SU-DHL-6 (cell line): ENCODE measurements around the gene PTPN1.

ENCODE experiments used
- H2AFZ ChIP-seq: fragments of 200-600 bp; sonication (generic); 2 replicates; pipeline ENCODE4 v1.6.1; 2014; ENCODE audit warnings: low read depth, mild to moderate bottlenecking, moderate library complexity, mixed read lengths, antibody characterized with exemption, low read length; ENCODE audit not compliant: severe bottlenecking
- H3F3A ChIP-seq: fragments of 200-600 bp; shearing (Covaris generic); 2 replicates; pipeline ENCODE4 v1.6.0; 2016; ENCODE audit warnings: antibody characterized with exemption, mild to moderate bottlenecking; ENCODE audit not compliant: insufficient read depth
- H3K27ac ChIP-seq: fragments of 200-600 bp; sonication (generic); 2 replicates; pipeline ENCODE4 v1.5.1; 2016; ENCODE audit warnings: low read depth, mild to moderate bottlenecking, low read length, moderate library complexity, mixed read lengths
- H3K27me3 ChIP-seq: fragments of 200-600 bp; sonication (generic), shearing (Covaris generic); 2 replicates; pipeline ENCODE4 v1.6.0; 2014; ENCODE audit warnings: mild to moderate bottlenecking, low read length
- H3K36me3 ChIP-seq: fragments of 200-600 bp; sonication (generic); 2 replicates; pipeline ENCODE4 v1.6.1; 2014; ENCODE audit warnings: mild to moderate bottlenecking, low read length, mixed read lengths
- H3K4me2 ChIP-seq: fragments of 300-600, 200-600 bp; shearing (Covaris generic), sonication (generic); 2 replicates; pipeline ENCODE4 v1.6.0; 2014; ENCODE audit warnings: low read length, low read depth, mild to moderate bottlenecking; ENCODE audit not compliant: poor library complexity, severe bottlenecking
- H3K4me3 ChIP-seq: fragments of 200-600 bp; sonication (generic); 2 replicates; pipeline ENCODE4 v1.5.1; 2014; ENCODE audit warnings: antibody characterized with exemption, low read length, mild to moderate bottlenecking, mixed read lengths; ENCODE audit not compliant: insufficient read depth, poor library complexity, severe bottlenecking
- H3K79me2 ChIP-seq: fragments of 200-600 bp; sonication (generic); 2 replicates; pipeline ENCODE4 v1.6.1; 2014; ENCODE audit warnings: mild to moderate bottlenecking, low read length, moderate library complexity; ENCODE audit not compliant: insufficient read depth
- H3K9ac ChIP-seq: fragments of 200-600 bp; sonication (generic); 2 replicates; pipeline ENCODE4 v1.7.0; 2014; ENCODE audit warnings: mild to moderate bottlenecking, low read length
- H3K9me2 ChIP-seq: fragments of 200-600 bp; sonication (generic); replicated peaks from 2 replicates; pipeline ENCODE4 v1.6.1; 2014; ENCODE audit warnings: low read length; ENCODE audit not compliant: insufficient read depth
- H3K9me3 ChIP-seq: fragments of 200-600 bp; sonication (generic); 2 replicates; pipeline ENCODE4 v1.6.1; 2014; ENCODE audit warnings: low read length, mixed read lengths; ENCODE audit not compliant: insufficient read depth
- H4K20me1 ChIP-seq: fragments of 200-600 bp; sonication (generic); 2 replicates; pipeline ENCODE4 v1.6.1; 2014; ENCODE audit warnings: low read depth, mild to moderate bottlenecking, antibody characterized with exemption, low read length, moderate library complexity, mixed read lengths
- EZH2phosphoT487 ChIP-seq: fragments of 200-600 bp; sonication (generic), shearing (Covaris generic); conservative IDR thresholded peaks from 2 replicates; pipeline ENCODE4 v1.6.1; 2018; ENCODE audit warnings: mild to moderate bottlenecking, antibody characterized with exemption, low read length, moderate library complexity, mixed read lengths
- TF ChIP-seq, protein P1 (sequence below): fragments of 200-600 bp; sonication (generic); IDR thresholded peaks from one replicate; pipeline ENCODE4 v1.5.1; 2017; ENCODE audit warnings: antibody characterized with exemption, mild to moderate bottlenecking, low read length, moderate library complexity; ENCODE audit not compliant: insufficient read depth, poor library complexity, severe bottlenecking

PTPN1 gene

DNA sequence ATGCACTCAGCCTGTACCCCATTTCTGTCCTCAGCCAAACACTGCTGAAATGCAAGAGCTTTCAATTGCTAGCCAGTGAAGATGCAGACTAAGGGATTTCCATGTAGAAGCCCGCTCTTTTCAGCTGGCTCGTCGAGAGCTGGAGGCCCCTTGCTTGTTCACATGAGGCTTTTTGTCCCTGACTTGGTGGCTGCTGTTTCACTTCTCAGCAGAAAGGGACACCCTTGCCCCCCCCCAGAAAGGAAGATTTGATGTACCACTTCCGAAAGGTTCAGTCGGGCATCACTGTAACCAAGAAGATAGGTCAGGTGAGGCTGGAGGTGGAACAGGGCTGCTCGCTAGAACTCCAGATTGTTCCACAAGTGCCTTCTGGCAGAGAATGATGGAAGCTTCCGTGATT is 23.3 kb downstream of the PTPN1 start:
- Histone ChIP-seq H3K9me3 (no peaks in the 10 kb centered on the region), H3K36me3 (no peaks in the 10 kb centered on the region)

DNA sequence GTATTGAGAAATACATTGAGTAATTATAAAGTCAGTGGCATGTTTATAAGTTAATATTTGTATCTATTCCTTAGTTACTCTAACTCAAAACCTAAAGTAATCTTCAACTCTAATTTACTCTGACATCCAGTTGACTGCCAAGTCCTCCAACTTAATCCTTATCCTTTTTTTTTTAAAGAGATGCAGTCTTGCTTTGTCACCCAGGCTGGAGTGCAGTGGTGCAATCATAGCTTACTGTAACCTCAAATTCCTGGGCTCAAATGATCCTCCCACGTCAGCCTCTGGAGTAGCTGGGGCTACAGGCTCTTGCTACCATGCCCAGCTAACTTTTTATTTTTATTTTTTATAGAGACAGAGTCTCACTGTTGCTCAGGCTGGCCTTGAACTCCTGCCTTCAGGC is 24.4 kb downstream of the PTPN1 start:
- Histone ChIP-seq H3K36me3 (no peaks in the 10 kb centered on the region), H3K4me3 (no peak overlapping the region), H4K20me1 (no peaks in the 10 kb centered on the region), H3K79me2 (peaks cover 6% of the 10 kb centered on the region; the same call in 1 of the 2 replicates), H3F3A (no peaks in the 10 kb centered on the region), H3K9me3 (no peaks in the 10 kb centered on the region), H2AFZ (no peak overlapping the region), H3K27me3 (no peaks in the 10 kb centered on the region), H3K9me2 (no peaks in the 10 kb centered on the region), H3K4me2 (no peak overlapping the region), H3K9ac (no peak overlapping the region), H3K27ac (no peak overlapping the region)
- TF ChIP-seq EZH2phosphoT487 = no peak
- TF ChIP-seq, protein P1, sequence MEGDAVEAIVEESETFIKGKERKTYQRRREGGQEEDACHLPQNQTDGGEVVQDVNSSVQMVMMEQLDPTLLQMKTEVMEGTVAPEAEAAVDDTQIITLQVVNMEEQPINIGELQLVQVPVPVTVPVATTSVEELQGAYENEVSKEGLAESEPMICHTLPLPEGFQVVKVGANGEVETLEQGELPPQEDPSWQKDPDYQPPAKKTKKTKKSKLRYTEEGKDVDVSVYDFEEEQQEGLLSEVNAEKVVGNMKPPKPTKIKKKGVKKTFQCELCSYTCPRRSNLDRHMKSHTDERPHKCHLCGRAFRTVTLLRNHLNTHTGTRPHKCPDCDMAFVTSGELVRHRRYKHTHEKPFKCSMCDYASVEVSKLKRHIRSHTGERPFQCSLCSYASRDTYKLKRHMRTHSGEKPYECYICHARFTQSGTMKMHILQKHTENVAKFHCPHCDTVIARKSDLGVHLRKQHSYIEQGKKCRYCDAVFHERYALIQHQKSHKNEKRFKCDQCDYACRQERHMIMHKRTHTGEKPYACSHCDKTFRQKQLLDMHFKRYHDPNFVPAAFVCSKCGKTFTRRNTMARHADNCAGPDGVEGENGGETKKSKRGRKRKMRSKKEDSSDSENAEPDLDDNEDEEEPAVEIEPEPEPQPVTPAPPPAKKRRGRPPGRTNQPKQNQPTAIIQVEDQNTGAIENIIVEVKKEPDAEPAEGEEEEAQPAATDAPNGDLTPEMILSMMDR = no peak

More for the DNA sequence above, 23.3 kb downstream of the PTPN1 start:
- H3F3A ChIP-seq = no peaks in the 10 kb centered on the region
- H3K27me3 ChIP-seq = no peaks in the 10 kb centered on the region
- H3K27ac ChIP-seq = no peak overlapping the region
- no peak overlapping the region for H2AFZ ChIP-seq
- TF ChIP-seq EZH2phosphoT487 = no peak
- TF ChIP-seq, protein P1 = no peak
- H4K20me1 ChIP-seq = peaks cover 5% of the 10 kb centered on the region; the same call in 1 of the 2 replicates
- H3K79me2 ChIP-seq = peaks cover 14% of the 10 kb centered on the region; the same call in 1 of the 2 replicates
- no peaks in the 10 kb centered on the region for H3K9me2 ChIP-seq
- H3K9ac ChIP-seq = no peak overlapping the region
- H3K4me2 ChIP-seq = no peak overlapping the region
- H3K4me3 ChIP-seq = no peak overlapping the region

DNA sequence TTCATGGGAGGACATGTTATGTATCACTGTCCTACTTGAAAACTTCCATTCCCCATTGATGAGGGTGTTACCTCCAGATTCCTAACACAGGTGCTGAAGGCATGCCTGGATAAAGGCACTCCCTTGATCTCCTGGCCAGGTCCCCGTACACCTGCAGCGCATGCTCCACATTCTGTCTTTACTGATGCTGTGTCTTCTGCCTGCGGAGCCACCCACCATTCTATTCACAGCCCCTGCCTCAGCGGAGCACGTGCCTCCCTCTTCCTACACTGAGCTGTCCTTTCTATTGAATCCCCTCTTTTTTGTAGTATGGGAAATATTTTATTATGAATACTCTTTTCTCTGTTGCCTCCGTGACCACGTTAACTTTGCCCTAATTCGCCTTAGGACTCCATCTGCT is 25.0 kb downstream of the PTPN1 start:
- H3K79me2 ChIP-seq = peaks cover 6% of the 10 kb centered on the region; the same call in 1 of the 2 replicates
- no peak for TF ChIP-seq EZH2phosphoT487
- TF ChIP-seq, protein P1 = no peak
- H3K27ac ChIP-seq = no peak overlapping the region
- H3K27me3 ChIP-seq = no peaks in the 10 kb centered on the region
- no peaks in the 10 kb centered on the region for H3K36me3 ChIP-seq
- no peaks in the 10 kb centered on the region for H3K9me3 ChIP-seq
- H3K4me3 ChIP-seq = no peak overlapping the region
- H3K9me2 ChIP-seq = no peaks in the 10 kb centered on the region
- no peaks in the 10 kb centered on the region for H4K20me1 ChIP-seq
- no peaks in the 10 kb centered on the region for H3F3A ChIP-seq
- H3K9ac ChIP-seq = no peak overlapping the region
- H2AFZ ChIP-seq = no peak overlapping the region
- H3K4me2 ChIP-seq = no peak overlapping the region

DNA sequence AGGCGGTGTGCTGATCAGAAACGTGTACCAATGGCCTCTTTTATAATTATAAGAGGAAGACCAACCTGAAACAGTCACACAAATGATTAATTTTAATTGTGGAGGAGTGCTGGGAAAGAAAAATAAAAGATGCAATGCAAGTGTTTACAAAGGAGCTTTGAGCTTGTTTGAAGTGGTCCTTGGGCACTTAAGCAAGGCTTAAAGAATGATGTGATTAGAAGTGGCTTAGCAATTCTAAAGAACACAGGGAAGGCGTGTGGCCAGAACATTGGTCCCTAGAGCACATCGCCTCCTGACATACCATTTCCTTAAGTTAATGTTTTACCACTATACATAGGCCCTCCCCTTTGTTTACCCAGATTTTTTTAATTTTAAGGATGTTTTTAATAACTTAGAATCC is 26.1 kb downstream of the PTPN1 start:
- TF ChIP-seq, protein P1 = no peak
- no peak for TF ChIP-seq EZH2phosphoT487
- no peak overlapping the region for H3K9ac ChIP-seq
- no peak overlapping the region for H3K4me2 ChIP-seq
- H3K27ac ChIP-seq = no peak overlapping the region
- H3F3A ChIP-seq = no peaks in the 10 kb centered on the region
- no peaks in the 10 kb centered on the region for H3K9me3 ChIP-seq
- no peaks in the 10 kb centered on the region for H3K36me3 ChIP-seq
- H2AFZ ChIP-seq = no peak overlapping the region
- H3K79me2 ChIP-seq = no peaks in the 10 kb centered on the region; the same call in 1 of the 2 replicates
- no peaks in the 10 kb centered on the region for H3K9me2 ChIP-seq
- H3K4me3 ChIP-seq = no peak overlapping the region
- H3K27me3 ChIP-seq = no peaks in the 10 kb centered on the region
- no peaks in the 10 kb centered on the region for H4K20me1 ChIP-seq
